Cardiac muscle cell (in vitro differentiated cells and primary cell): ENCODE data around the gene PRSS16. TPM values are rescaled to one million over a fixed set of nuclear protein-coding genes. Genes with fewer than 3 reads are reported as not detected.

Source experiments
- DNase-seq, 2 donors: peaks; one replicate each; pipeline versions ENCODE4 v3.0.0 to v3.0.0-alpha.2; 2010 to 2017; ENCODE audit warnings: low read depth in 1 of 2, low spot score in 1 of 2
- H3K27ac ChIP-seq: fragments of 200-600 bp; sonication (generic); 2 replicates; pipeline ENCODE4 v1.5.1; 2016
- H3K27me3 ChIP-seq: fragments of 200-600 bp; sonication (generic); 2 replicates; pipeline ENCODE4 v1.6.0; 2016; ENCODE audit warnings: control low read depth
- H3K36me3 ChIP-seq: fragments of 200-600 bp; sonication (generic); 2 replicates; pipeline ENCODE4 v1.5.1; 2016; ENCODE audit warnings: control low read depth
- H3K4me1 ChIP-seq: fragments of 200-600 bp; sonication (generic); 2 replicates; pipeline ENCODE4 v1.8.1; 2017; ENCODE audit warnings: low read depth, mild to moderate bottlenecking, mixed run types
- H3K4me3 ChIP-seq: fragments of 200-600 bp; sonication (generic); 2 replicates; pipeline ENCODE4 v1.5.1; 2016; ENCODE audit warnings: mild to moderate bottlenecking
- H3K9me3 ChIP-seq: fragments of 200-600 bp; sonication (generic); 2 replicates; pipeline ENCODE4 v1.5.1; 2017; ENCODE audit warnings: low read depth, mild to moderate bottlenecking, control low read depth
- CTCF ChIP-seq: IDR thresholded peaks from 2 replicates; pipeline ENCODE4 v1.5.1; 2012; ENCODE audit warnings: low read depth, mild to moderate bottlenecking, low read length
- polyA plus RNA-seq: library from polyadenylated mRNA; unstranded; fragments of >200 nt; fragmentation: Nextera tagmentation; extraction: Ambion mirVana; gene quantifications from 2 replicates; pipeline ENCODE4 v1.2.1, GENCODE V29; 2016
- total RNA-seq: library from RNA; depleted of rRNA; stranded (reverse); fragments of >200 nt; gene quantifications from 2 replicates; pipeline ENCODE4 v1.2.3, GENCODE V29; 2016

PRSS16 gene
- total and polyA plus RNA-seq, 2 experiments from 2014 or later: 4.4 to 5.2 TPM

- no peak overlapping the region for H3K27ac ChIP-seq
- no peaks in the 10 kb centered on the region for H3K36me3 ChIP-seq
- H3K4me3 ChIP-seq: peak overlapping the region; percentile 31
- peak in 1 of 2 donors; percentile 27 for DNase-seq
- no peaks in the 10 kb centered on the region for H3K4me1 ChIP-seq
- no peaks in the 10 kb centered on the region for H3K9me3 ChIP-seq
- H3K27me3 ChIP-seq: peaks cover 76% of the 10 kb centered on the region
- TF ChIP-seq CTCF: no peak
These were observed 40.9 kb downstream of the PRSS16 start for GRCh38 chr6:27288136-27289044.

GRCh38 chr6:27290065-27290849, 42.8 kb downstream of the PRSS16 start:
- DNase-seq: peak in 1 of 2 donors; percentile 19
- H3K27ac ChIP-seq: no peak overlapping the region
- no peaks in the 10 kb centered on the region for H3K9me3 ChIP-seq
- no peaks in the 10 kb centered on the region for H3K4me1 ChIP-seq
- peaks cover 94% of the 10 kb centered on the region for H3K27me3 ChIP-seq
- H3K36me3 ChIP-seq: no peaks in the 10 kb centered on the region
- no peak for TF ChIP-seq CTCF
- H3K4me3 ChIP-seq: peak overlapping the region; percentile 14

DNA sequence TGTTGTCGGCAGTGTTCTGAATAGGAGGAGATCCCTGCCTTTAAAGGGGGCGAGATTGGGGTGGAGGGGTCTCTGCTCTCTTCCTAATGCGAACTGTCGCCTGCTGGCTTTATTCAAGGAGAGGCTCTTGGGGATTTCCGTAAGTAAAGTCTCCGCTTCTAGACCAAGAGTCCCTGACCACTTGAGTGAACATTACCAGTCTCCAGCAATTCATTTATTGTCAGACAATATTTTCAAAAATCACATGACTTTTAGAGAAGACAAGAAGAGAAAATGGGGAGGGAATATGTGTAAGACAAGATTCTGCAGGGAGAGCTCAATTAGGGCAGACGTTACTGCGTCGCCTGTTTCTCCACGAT, 43.3 kb downstream of the PRSS16 start:
- no peak for TF ChIP-seq CTCF
- Histone ChIP-seq H3K27ac (no peak overlapping the region), H3K4me3 (peak overlapping the region; percentile 14), H3K36me3 (no peaks in the 10 kb centered on the region), H3K4me1 (peaks cover 3% of the 10 kb centered on the region), H3K9me3 (no peaks in the 10 kb centered on the region), H3K27me3 (peaks cover 100% of the 10 kb centered on the region)
- DNase-seq: no peak

DNA sequence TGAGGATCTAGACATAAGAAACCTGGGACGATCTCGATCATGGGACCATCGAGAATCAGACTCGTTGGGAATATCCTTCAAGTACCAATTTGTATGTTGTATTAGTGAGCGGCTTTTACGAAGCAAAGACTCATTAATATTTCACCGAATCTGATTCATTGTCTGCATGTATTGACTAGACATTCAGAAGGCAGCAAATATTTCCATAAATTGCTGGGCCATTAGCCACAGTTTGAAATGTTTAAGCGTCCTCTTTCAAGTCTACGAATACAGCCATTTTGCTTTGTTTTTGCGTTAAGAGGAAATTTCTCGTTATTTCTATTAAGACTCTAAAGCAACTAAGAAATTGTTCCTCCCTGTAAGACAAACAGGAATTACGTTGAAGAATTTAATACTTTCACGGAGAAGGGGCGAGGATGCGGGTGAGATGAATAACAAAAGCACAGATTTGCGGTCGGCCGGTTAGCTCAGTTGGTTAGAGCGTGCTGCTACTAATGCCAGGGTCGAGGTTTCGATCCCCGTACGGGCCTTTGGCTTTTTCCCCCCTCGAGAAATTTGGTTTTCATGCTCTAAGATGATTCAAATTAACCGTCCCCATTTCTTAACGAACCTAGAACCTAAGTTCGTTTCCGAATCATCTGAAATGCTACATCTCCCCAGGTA, 46.1 kb downstream of the PRSS16 start:
- Histone ChIP-seq H3K27me3 (peaks cover 97% of the 10 kb centered on the region), H3K36me3 (no peaks in the 10 kb centered on the region), H3K27ac (no peak overlapping the region), H3K9me3 (no peaks in the 10 kb centered on the region), H3K4me3 (no peak overlapping the region), H3K4me1 (peaks cover 3% of the 10 kb centered on the region)
- DNase-seq: peak; percentile 25 to 55
- TF ChIP-seq CTCF: no peak

DNA sequence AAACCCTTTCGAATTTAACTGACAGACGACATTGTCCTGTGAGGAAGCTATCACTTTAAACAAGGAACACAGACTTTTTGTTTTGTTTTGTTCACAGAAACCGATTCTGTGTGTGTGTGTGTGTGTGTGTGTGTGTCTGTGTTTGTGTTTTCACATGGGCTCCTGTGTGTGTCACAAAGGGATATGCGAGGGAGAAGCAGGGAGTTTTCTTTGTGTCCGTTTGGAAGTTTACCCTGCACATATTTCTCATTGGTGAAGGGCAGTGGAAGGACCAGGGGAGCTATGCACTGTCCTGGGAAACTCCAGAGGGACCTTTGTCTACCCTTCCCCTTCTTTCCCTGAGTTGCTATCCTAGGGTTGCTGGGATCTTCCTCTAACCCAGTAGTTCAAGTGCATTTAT, 46.9 kb downstream of the PRSS16 start:
- no peak for TF ChIP-seq CTCF
- Histone ChIP-seq H3K4me1 (peaks cover 3% of the 10 kb centered on the region), H3K9me3 (no peaks in the 10 kb centered on the region), H3K27ac (no peak overlapping the region), H3K4me3 (no peak overlapping the region), H3K36me3 (no peaks in the 10 kb centered on the region), H3K27me3 (peaks cover 92% of the 10 kb centered on the region)
- no peak for DNase-seq
